Measurements from ENCODE around the gene TRMT1. TPM values are rescaled to one million over a fixed set of nuclear protein-coding genes. Genes with fewer than 3 reads are reported as not detected.

TRMT1 gene
- total and polyA plus RNA-seq, 2 experiments from 2014 or later, result 88.6 to 90.1 TPM

GRCh38 chr19:13087795-13088537, 28.6 kb downstream of the TRMT1 start (continued):
- no peak for TF ChIP-seq REST (IDR thresholded peaks at IDR 0.05; ENCODE audit: unreplicated experiment)
- TF ChIP-seq EZH2phosphoT487 (IDR thresholded peaks at IDR 0.05; ENCODE audit: unreplicated experiment), result no peak
- no peak for TF ChIP-seq ZNF114 (CRISPR knock-in tag; IDR thresholded peaks at IDR 0.05)
- no peak for TF ChIP-seq CTCF (conservative IDR thresholded peaks at IDR 0.05; ENCODE audit: low read depth in 2 of 2)
- no peak for TF ChIP-seq ZNF331 (CRISPR knock-in tag; IDR thresholded peaks at IDR 0.05; ENCODE audit: low read depth)
- TF ChIP-seq EZH2 (IDR thresholded peaks at IDR 0.05; ENCODE audit: low read depth, unreplicated experiment), result no peak

- Histone ChIP-seq H3K79me2 (replicated peaks; ENCODE audit: insufficient read depth) (no peaks in the 10 kb centered on the region), H3K27me3 (ENCODE audit: insufficient read depth) (peaks cover 5% of the 10 kb centered on the region; the same call in 1 of the 2 replicates), H3K4me2 (no peak overlapping the region), H3F3A (replicated peaks; ENCODE audit: low read depth) (0 out of 2 replicates have a peak, but pooled peaks cover 11% of the 10 kb centered on the region), H3K4me3 (no peak overlapping the region), H3K9me2 (ENCODE audit: insufficient read depth) (no peaks in the 10 kb centered on the region), H2AFZ (no peak overlapping the region), H3K27ac (ENCODE audit: low read depth) (no peak overlapping the region), H3K4me1 (ENCODE audit: insufficient read depth) (peaks cover 25% of the 10 kb centered on the region), H4K20me1 (replicated peaks; ENCODE audit: insufficient read depth) (no peaks in the 10 kb centered on the region), H3K36me3 (ENCODE audit: insufficient read depth) (no peaks in the 10 kb centered on the region)
- Mint-ChIP-seq H3K4me3 (no peak overlapping the region), H3K4me1 (peaks cover 37% of the 10 kb centered on the region), H3K36me3 (ENCODE audit: low read depth) (no peaks in the 10 kb centered on the region), H3K9me3 (no peaks in the 10 kb centered on the region; the same call in 2 of the 3 replicates), H3K27ac (no peak overlapping the region), H3K27me3 (ENCODE audit: insufficient read depth, low read depth, poor library complexity) (peaks cover 40% of the 10 kb centered on the region)
- DNase-seq (ENCODE audit: low spot score) (no peak), ATAC-seq (no peak)
- TF ChIP-seq JUNB (IDR thresholded peaks at IDR 0.05; ENCODE audit: unreplicated experiment) (no peak), POLR2AphosphoS5 (IDR thresholded peaks at IDR 0.05; ENCODE audit: low read depth) (no peak), EZH2 (IDR thresholded peaks at IDR 0.05; ENCODE audit: low read depth, unreplicated experiment) (no peak), NANOG (IDR thresholded peaks at IDR 0.05; ENCODE audit: borderline replicate concordance) (no peak)
Observed at GRCh38 chr19:13087295-13087694, 29.2 kb downstream of the TRMT1 start.

Data from GM23338 (cell line).